NB4 (cell line): Measurements from ENCODE around the gene GALM.

ENCODE experiments used
- DNase-seq: peaks from one replicate; pipeline ENCODE4 v3.0.0; 2010; ENCODE audit warnings: low read depth
- H3K4me3 ChIP-seq: one replicate; pipeline ENCODE4 v1.5.1; 2011; ENCODE audit warnings: mild to moderate bottlenecking, low read depth, low read length, moderate library complexity
- MYC ChIP-seq: IDR thresholded peaks from 2 replicates; pipeline ENCODE4 v1.6.1; 2011; ENCODE audit warnings: low read depth, low read length
- POLR2A ChIP-seq: IDR thresholded peaks from 2 replicates; pipeline ENCODE4 v1.6.1; 2011; ENCODE audit warnings: mild to moderate bottlenecking; ENCODE audit not compliant: insufficient read length; ENCODE audit errors: extremely low read depth
- TF ChIP-seq, protein P1 (sequence below): IDR thresholded peaks from one replicate; pipeline ENCODE4 v1.5.1; 2012; ENCODE audit warnings: low read depth, low read length
- TF ChIP-seq, protein P2 (sequence below): IDR thresholded peaks from 2 replicates; pipeline ENCODE4 v1.6.1; 2011; ENCODE audit warnings: low read depth, low read length

Gene GALM

DNA sequence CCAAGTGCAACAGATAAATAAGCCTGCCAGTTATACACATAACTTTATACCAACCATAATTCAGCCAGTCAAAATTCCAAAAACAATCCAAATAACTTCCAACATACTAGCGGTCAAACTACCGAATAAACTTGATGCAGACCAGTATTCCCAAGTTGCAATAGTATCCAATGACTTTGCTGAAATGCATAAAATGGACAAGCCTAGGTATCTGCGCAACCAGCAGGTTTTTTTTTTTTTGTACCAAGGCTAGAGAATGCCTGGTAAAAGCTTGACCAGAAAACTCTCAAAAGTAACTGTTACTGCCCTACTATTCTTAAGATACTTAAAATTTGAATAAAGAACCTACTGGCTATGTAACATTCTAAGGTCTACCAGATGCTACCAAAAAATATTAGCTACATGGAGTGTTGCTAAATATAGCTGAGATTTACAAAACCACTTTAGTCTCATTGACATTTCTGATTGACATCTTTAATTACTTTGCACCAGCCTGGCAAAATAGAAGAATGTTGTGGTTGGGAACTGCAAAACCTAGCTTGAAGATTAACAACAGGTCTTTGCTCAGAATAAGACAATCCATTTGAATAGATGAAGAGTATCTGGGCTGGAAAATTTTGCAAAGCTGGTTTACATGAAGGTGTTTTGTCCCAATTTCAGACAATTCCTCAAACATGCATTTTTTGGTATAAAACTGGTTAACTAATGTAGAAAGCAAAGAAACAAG is 77.9 kb downstream of the GALM start:
- TF ChIP-seq POLR2A = no peak
- TF ChIP-seq MYC = no peak
- TF ChIP-seq, protein P1, sequence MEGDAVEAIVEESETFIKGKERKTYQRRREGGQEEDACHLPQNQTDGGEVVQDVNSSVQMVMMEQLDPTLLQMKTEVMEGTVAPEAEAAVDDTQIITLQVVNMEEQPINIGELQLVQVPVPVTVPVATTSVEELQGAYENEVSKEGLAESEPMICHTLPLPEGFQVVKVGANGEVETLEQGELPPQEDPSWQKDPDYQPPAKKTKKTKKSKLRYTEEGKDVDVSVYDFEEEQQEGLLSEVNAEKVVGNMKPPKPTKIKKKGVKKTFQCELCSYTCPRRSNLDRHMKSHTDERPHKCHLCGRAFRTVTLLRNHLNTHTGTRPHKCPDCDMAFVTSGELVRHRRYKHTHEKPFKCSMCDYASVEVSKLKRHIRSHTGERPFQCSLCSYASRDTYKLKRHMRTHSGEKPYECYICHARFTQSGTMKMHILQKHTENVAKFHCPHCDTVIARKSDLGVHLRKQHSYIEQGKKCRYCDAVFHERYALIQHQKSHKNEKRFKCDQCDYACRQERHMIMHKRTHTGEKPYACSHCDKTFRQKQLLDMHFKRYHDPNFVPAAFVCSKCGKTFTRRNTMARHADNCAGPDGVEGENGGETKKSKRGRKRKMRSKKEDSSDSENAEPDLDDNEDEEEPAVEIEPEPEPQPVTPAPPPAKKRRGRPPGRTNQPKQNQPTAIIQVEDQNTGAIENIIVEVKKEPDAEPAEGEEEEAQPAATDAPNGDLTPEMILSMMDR = no peak
- TF ChIP-seq, protein P2, sequence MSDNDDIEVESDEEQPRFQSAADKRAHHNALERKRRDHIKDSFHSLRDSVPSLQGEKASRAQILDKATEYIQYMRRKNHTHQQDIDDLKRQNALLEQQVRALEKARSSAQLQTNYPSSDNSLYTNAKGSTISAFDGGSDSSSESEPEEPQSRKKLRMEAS = no peak
- DNase-seq = no peak
- no peak overlapping the region for H3K4me3 ChIP-seq

DNA sequence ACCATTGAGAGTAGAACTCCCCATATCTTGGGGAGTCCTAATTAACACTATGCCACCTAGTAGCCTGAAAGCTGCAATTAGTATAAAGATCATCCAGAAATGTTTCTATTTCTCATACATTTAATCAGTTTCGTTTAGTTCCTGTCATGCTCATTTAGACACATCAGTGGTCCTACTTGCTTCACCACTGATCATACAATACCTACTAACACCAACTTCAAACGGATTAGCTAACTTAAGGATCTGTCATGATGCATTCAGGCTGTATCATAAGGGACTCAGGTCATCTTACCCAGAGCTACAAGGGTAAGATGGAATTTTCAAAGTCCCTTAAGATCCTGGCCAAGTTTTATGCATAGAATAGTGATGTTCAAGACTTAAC is 78.5 kb downstream of the GALM start:
- no peak for DNase-seq
- H3K4me3 ChIP-seq = no peak overlapping the region
- TF ChIP-seq POLR2A = no peak

DNA sequence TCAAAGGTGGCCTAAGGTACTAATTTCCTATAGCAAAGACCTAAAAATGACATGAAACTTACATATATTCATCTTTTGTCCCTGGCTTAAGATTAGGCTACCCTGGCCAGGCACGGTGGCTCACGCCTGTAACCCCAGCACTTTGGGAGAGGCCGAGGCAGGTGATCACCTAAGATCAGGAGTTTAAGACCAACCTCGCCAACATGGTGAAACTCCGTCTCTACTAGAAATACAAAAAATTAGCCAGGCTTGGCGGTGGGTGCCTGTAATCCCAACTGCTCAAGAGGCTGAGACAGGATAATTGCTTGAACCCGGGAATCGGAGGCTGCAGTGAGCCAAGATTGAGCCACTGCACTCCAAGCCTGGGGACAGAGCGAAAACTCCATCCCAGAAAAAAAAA is 79.4 kb downstream of the GALM start:
- no peak for DNase-seq
- peak overlapping the region; percentile 14 for H3K4me3 ChIP-seq
- TF ChIP-seq, protein P2 = no peak
- TF ChIP-seq POLR2A = no peak
- no peak for TF ChIP-seq MYC
- TF ChIP-seq, protein P1 = no peak

DNA sequence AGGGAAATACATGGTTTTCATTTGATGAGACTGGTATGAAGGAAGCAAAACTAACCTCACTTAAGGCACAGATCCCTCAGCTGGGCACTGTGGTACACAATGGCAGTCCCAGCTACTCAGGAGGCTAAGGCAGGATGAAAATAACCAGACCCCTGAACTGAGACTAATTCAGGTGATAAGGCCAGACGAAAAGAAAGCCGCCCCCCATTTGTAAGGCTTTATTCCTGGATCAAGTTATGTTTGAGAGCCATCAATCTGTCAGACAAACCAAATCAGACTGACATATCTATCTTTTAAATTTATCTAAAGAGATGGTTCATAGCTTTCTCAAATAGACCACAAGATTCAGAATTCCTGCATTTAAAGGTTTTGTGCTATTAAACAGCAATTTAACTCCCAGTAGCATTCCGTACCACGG is 81.1 kb downstream of the GALM start:
- DNase-seq = no peak

DNA sequence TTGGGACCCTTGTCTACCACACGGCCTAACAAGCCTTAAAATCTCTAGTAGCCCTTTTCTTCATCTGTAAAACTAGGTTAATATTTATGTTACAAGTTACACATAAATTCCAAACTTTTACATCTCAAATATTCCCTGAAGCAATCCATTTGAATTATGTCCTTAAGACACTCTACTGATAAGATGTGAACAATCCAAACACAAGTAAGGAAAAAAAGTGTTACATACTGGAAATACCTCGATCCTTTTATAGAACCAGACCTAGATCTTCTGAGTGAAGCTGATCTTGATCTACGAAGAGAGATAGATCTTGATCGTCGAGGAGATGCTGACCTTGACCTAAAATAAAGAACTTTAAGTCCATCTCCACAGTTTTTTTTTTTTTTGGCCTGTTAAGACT is 81.9 kb downstream of the GALM start:
- peak overlapping the region; percentile 96 for H3K4me3 ChIP-seq
- no peak for DNase-seq
- no peak for TF ChIP-seq MYC
- TF ChIP-seq, protein P2 = no peak
- TF ChIP-seq POLR2A = no peak
- TF ChIP-seq, protein P1 = no peak

More for the DNA sequence above, 81.1 kb downstream of the GALM start:
- TF ChIP-seq, protein P2 = no peak
- TF ChIP-seq MYC (no peak), POLR2A (no peak)
- TF ChIP-seq, protein P1 = no peak
- peak overlapping the region; percentile 96 for H3K4me3 ChIP-seq

DNA sequence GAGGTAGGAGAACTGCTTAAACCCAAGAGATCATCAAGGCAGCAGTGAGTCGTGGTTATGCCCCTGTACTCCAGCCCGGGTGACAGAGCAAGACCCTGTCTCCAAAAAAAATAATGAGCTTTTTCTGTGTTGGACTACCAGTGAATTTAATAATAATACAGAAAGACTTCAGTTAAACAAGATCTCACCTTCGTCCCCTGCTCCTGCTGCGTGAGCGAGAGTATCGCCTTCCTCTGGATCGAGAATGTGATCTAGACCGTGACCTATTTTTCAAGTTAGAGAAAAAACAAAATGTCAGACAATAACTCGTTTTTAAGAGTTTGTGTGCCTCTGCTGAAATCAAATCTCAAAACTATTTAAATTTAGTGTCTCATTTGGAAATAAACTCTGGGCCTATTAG is 82.5 kb downstream of the GALM start:
- TF ChIP-seq MYC = no peak
- TF ChIP-seq, protein P1 = no peak
- TF ChIP-seq POLR2A = no peak
- TF ChIP-seq, protein P2 = no peak
- DNase-seq = no peak
- H3K4me3 ChIP-seq = peak overlapping the region; percentile 96
